Measurements from ENCODE around the gene PCDH12.

Gene PCDH12

GRCh38 chr5:141933151-141933550 is 24.9 kb downstream of the PCDH12 start:
- no peaks in the 10 kb centered on the region for H3K9me3 ChIP-seq (ENCODE audit: control insufficient read depth, insufficient read depth, low read length)
- H3K9me2 ChIP-seq (replicated peaks; ENCODE audit: control insufficient read depth, low read length): no peaks in the 10 kb centered on the region
- TF ChIP-seq EZH2phosphoT487 (IDR thresholded peaks at IDR 0.05; ENCODE audit: borderline replicate concordance, low read length) (no peak), CTCF (IDR thresholded peaks at IDR 0.05; ENCODE audit: low read depth, low read length, poor library complexity, severe bottlenecking) (no peak)
- H3K4me2 ChIP-seq (ENCODE audit: low read length): no peak overlapping the region
- no peaks in the 10 kb centered on the region for H3K79me2 ChIP-seq (ENCODE audit: control insufficient read depth, low read length)
- no peak overlapping the region for H3K27ac ChIP-seq (ENCODE audit: low read depth, low read length)
- no peaks in the 10 kb centered on the region for H4K20me1 ChIP-seq (ENCODE audit: control insufficient read depth, insufficient read depth, low read depth, low read length)
- H3K27me3 ChIP-seq (ENCODE audit: control insufficient read depth, low read length): no peaks in the 10 kb centered on the region
- H3K4me3 ChIP-seq (ENCODE audit: low read length): no peak overlapping the region
- peaks cover 69% of the 10 kb centered on the region for H3K36me3 ChIP-seq (ENCODE audit: control insufficient read depth, low read length)
- no peaks in the 10 kb centered on the region for H3F3A ChIP-seq (ENCODE audit: control insufficient read depth, insufficient read depth)
- no peaks in the 10 kb centered on the region for H3K4me1 ChIP-seq (ENCODE audit: control insufficient read depth, low read length)

- H3K4me3 ChIP-seq (ENCODE audit: low read length): no peak overlapping the region
- H3K79me2 ChIP-seq (ENCODE audit: control insufficient read depth, low read length): no peaks in the 10 kb centered on the region
- TF ChIP-seq CTCF (IDR thresholded peaks at IDR 0.05; ENCODE audit: low read depth, low read length, poor library complexity, severe bottlenecking) (no peak), EZH2phosphoT487 (IDR thresholded peaks at IDR 0.05; ENCODE audit: borderline replicate concordance, low read length) (no peak)
- no peaks in the 10 kb centered on the region for H3K9me2 ChIP-seq (replicated peaks; ENCODE audit: control insufficient read depth, low read length)
- no peak overlapping the region for H3K4me2 ChIP-seq (ENCODE audit: low read length)
- no peaks in the 10 kb centered on the region for H4K20me1 ChIP-seq (ENCODE audit: control insufficient read depth, insufficient read depth, low read depth, low read length)
- H3F3A ChIP-seq (ENCODE audit: control insufficient read depth, insufficient read depth): no peaks in the 10 kb centered on the region
- no peaks in the 10 kb centered on the region for H3K9me3 ChIP-seq (ENCODE audit: control insufficient read depth, insufficient read depth, low read length)
- H3K4me1 ChIP-seq (ENCODE audit: control insufficient read depth, low read length): no peaks in the 10 kb centered on the region
- no peaks in the 10 kb centered on the region for H3K27me3 ChIP-seq (ENCODE audit: control insufficient read depth, low read length)
- no peak overlapping the region for H3K27ac ChIP-seq (ENCODE audit: low read depth, low read length)
- H3K36me3 ChIP-seq (ENCODE audit: control insufficient read depth, low read length): peaks cover 76% of the 10 kb centered on the region
Observed at GRCh38 chr5:141931694-141932093, 26.3 kb downstream of the PCDH12 start.

GRCh38 chr5:141929398-141930058 is 28.5 kb downstream of the PCDH12 start:
- Histone ChIP-seq H3K36me3 (ENCODE audit: control insufficient read depth, low read length) (peaks cover 77% of the 10 kb centered on the region), H3F3A (ENCODE audit: control insufficient read depth, insufficient read depth) (no peaks in the 10 kb centered on the region), H3K9me3 (ENCODE audit: control insufficient read depth, insufficient read depth, low read length) (no peaks in the 10 kb centered on the region), H3K79me2 (ENCODE audit: control insufficient read depth, low read length) (peaks cover 5% of the 10 kb centered on the region), H4K20me1 (ENCODE audit: control insufficient read depth, insufficient read depth, low read depth, low read length) (no peaks in the 10 kb centered on the region), H3K4me1 (ENCODE audit: control insufficient read depth, low read length) (peaks cover under 1% of the 10 kb centered on the region), H3K27ac (ENCODE audit: low read depth, low read length) (no peak overlapping the region), H3K4me2 (ENCODE audit: low read length) (no peak overlapping the region), H3K27me3 (ENCODE audit: control insufficient read depth, low read length) (no peaks in the 10 kb centered on the region), H3K9me2 (replicated peaks; ENCODE audit: control insufficient read depth, low read length) (no peaks in the 10 kb centered on the region), H3K4me3 (ENCODE audit: low read length) (no peak overlapping the region)
- TF ChIP-seq EZH2phosphoT487 (IDR thresholded peaks at IDR 0.05; ENCODE audit: borderline replicate concordance, low read length) (no peak), CTCF (IDR thresholded peaks at IDR 0.05; ENCODE audit: low read depth, low read length, poor library complexity, severe bottlenecking) (no peak)
